GM18861 (cell line): ENCODE measurements around the gene NT5M.
"Not testable (repeated sequence)": the region's sequence is repeated elsewhere in the genome, so short reads cannot be mapped to it uniquely, and the experiment has no call there.

ENCODE experiments used
- ATAC-seq: cut with Tn5 transposase; IDR thresholded peaks from one replicate; pipeline ENCODE4 v1.9.1; 2021; ENCODE audit not compliant: unreplicated experiment

Gene NT5M

DNA sequence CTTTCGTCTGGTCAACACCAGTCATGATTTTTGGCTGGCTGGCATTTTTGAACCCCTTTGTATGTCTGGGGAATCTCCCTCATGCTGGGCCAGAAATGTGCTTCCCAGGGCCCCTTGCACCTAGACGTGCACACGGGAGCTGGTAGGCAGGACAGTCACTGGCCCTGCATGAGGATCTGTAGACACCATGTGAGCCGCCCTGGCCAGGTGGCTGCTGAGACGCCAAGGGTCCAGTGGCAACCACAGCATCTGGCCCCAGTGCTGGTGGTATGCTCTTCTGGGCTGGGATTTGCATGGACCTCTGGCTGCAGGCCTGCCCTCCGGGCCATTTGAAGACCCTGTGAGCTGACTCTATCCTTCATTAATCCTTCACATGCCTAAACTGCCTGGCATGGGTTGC is 67.5 kb downstream of the NT5M start:
- no peak for ATAC-seq

DNA sequence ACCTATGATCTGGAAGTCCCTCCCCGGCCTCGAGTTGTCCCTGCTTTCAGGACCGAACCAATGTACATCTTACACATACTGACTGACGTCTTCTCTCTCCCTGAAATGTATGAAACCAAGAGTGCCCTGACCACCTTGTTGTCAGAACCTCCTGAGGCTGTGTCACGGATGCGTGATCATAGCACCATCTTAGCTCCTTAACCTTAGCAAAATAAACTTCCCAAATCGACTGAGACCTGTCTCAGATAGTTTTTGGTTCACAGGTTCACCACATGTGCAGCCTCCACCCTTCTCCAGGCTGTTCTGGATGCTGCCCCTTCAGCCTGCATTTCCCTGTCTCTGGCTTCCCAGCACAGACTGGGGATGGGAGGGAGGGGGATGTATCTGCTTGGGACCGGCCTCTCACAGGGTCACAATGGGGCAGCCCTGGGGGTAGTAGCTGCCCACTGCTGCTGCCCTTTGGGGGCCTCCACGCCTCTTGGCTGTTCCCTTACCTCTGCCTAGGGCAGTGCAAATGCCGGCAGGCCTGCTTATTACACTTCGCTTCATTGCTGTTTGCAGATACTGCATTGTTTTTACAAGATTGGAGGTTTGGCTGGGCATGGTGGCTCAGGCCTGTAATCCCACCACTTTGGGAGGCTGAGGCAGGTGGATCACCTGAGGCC is 69.8 kb downstream of the NT5M start:
- no peak for ATAC-seq

DNA sequence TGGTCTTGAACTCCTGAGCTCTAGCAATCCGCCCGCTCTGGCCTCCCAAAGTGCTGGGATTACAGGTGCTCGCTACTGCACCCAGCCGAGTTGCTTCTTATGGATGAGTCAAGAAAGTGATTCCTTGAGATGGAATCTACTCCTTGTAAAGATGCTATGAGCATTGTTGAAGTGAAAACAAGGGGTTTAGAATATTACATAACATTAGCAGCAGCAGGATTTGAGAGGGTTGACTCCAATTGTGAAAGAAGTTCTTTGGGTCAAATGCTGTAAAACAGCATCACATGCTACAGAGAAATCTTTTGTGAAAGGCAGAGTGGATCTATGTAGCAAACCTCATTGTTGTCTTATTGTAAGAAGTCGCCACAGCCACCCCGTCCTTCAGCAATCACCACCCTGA is 72.7 kb downstream of the NT5M start:
- no peak for ATAC-seq

DNA sequence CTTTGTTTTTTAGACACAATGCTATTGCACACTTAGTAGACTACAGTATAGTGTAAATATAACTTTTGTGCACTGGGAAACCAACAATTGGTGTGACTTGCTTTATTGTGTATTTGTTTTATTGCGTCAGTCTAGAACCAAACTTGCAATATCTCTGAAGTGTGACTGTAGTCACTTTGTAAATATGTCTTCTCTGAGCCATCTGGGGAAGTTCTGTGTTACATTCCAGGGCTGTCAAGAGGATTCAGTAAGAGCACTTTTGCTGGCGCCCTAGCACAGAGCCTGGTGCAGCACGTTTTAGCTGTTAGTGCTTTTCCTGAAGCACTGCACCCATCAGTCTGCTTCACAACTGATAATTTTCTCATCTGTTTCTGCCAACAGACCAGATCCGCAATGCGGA is 73.2 kb downstream of the NT5M start:
- ATAC-seq: no peak

DNA sequence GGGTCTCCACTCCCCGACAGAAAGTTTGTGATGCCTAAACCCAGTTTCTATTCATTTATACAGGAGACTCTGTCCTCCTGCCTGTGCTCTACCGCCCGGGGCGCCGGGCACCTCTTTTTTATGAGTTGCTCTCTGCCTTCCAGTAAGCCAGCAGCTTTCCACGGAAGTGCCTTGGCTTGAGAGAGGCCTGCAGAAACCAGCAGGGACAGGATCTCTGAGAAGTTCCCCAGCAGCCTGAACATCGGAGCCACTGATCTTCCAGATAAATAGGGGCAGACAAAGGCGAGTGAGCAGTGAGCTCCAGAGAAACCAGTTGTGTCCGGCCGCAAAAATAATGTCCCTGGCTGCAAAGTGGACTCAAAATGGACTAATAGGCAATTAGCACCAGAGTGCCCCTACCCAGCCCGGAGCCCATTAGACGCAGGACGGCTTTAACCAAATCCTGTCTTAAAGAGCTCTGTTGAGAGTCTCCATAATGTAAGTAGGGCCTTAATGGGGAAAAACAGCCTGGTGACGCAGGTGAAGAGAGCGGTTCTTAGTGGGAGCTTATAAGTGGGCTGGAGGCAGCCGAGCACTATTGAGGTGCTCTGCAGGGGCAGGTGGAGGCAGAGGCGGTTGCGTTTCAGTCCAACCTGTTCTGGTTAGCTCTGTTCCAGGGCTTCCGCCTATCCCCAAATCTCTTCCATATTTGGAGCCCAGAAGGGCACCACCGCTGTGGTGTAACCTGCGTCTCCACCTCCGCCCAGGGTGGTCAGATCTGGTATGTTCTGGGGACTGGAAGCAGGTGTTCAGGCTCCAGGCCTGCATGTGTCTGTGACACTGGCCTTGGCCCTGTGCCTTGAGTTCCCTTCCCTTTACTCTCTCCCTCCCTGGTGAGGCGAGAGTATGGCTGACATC is 74.1 kb downstream of the NT5M start:
- ATAC-seq: no peak

DNA sequence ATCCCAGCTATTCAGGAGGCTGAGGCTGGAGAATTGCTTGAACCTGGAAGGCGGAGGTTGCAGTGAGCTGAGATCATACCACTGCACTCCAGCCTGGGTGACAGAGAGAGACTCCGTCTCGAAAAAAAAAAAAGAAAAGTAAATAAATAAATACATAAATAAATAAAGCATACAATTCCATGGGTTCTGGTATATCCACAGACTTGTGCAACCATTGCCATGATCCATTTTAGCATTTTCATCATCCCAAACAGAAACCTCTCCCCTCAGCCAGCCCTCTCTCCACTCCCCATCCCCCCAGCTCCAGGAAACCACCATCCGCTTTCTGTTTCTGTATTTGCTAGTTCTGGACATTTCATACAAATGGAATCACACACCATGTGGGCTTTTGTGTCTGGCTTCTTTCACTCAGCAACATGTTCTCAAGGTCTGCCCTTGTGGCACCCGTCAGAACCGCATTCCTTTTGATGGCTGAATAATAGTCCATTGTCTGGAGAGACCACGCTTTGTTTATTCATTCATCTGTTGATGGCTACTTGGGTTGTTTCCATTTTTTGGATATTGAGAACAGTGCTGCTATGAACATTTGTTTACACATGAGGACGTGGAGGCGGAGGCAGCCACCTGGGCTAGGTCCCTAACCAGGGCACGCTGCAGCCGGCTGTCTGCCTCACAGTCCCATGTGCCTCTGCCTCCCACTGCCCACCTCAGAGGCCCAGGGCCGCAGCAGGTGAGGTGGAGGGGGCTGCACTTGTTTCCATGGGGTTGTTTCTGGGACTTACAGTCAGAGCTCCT is 76.2 kb downstream of the NT5M start:
- no peak for ATAC-seq

DNA sequence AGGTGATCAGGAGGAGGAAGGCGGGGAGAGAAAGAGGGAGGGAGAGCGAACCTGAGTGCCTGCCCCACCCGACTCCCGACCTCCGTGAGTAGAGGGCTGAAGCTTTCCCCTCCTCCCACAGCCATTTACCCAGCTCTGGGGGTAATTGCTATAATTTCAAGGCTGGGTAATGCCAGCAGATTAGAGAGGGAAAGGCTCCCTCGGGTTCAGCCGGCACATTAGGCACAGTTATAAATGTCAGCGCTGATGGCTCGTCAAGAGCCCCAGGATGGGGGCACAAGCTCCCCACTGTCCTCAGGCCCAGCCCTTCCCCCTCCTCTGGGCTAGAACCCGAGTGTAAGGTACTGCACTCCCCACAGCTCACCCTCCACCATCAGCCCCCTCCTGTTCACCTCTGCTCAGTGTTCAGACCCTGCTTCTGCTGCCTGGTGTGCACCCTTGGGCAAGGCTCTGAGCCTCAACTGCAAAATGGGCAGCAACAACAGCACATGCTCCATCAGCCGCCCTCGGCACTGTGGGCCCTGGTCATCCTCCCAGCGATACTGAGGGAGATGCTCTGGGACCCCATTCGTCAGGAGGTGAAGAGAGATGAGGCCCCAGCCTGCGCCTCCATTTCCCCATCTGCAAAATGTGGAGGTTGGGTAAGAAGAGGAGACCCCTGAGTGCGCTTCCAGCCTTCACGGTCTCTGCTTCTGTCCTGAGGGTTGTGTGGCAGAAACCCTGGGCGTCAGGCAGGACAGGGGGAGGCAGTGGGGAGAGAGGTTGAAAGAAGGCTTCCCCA is 77.2 kb downstream of the NT5M start:
- no peak for ATAC-seq

DNA sequence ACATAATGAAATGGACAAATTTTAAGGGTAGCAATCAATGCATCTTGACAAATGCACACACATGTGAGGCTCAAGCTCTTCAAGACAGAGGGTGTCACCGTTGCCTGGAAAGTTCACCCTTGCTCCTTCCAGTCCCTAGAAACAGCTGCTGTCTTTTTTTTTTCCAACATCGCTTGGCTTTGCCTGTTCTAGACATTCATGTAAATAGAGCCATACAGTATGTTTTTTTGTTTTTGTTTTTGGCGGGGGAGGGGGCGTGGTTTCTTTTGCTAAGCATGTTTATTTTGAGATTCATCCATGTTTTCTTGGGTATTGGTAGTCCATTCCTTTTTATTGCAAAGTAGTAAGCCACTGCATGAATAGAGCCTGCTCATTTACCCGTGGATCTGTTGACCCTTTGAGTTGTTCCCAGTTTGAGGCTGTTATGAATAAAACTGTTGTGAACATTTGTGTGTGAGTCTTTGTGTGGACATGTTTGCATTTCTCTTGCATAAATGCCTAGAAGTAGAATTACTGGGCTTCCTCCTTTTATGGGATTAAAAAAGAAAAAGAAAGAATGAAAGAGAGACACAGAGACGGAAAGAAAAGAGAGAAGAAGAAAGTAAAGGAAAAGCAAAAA is 78.4 kb downstream of the NT5M start:
- ATAC-seq: no peak

DNA sequence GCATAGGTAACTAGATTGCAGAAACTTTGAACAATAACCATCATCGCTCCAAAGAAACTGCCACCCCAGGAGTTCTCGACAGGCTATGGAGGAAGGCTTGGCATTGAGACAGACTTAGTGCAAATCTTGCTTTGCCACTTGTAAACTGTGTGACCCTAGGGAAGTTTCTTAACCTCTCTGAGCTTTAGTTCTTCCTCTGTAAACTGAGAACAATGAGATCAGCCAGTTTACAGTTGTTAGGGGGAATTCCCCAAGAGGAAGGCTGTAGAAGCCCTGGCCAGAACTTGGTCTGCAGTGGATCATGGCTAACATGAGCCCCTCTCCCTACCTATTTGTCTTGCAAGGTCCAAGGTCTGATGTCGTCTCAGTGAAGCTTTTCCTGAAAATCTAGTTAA is 78.9 kb downstream of the NT5M start:
- ATAC-seq: no peak

DNA sequence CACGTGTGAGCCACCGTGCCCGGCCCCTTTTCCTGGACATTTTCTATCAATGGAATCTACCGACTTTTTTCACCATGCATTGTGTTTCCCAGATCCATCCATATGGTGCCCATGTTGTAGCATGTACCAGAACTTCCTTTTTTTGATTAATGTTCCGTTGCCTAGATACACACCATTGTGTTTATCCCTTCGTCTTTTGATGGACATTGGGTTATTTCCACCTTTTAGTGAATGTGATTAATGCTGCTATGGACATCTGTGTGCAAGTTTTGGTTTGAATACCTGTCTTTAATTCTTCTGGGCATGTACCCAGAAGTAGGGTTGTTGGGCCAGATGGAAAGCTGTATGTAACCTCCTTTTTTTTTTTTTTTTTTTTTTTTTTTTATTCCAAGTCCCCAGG is 79.8 kb downstream of the NT5M start:
- ATAC-seq: no peak

DNA sequence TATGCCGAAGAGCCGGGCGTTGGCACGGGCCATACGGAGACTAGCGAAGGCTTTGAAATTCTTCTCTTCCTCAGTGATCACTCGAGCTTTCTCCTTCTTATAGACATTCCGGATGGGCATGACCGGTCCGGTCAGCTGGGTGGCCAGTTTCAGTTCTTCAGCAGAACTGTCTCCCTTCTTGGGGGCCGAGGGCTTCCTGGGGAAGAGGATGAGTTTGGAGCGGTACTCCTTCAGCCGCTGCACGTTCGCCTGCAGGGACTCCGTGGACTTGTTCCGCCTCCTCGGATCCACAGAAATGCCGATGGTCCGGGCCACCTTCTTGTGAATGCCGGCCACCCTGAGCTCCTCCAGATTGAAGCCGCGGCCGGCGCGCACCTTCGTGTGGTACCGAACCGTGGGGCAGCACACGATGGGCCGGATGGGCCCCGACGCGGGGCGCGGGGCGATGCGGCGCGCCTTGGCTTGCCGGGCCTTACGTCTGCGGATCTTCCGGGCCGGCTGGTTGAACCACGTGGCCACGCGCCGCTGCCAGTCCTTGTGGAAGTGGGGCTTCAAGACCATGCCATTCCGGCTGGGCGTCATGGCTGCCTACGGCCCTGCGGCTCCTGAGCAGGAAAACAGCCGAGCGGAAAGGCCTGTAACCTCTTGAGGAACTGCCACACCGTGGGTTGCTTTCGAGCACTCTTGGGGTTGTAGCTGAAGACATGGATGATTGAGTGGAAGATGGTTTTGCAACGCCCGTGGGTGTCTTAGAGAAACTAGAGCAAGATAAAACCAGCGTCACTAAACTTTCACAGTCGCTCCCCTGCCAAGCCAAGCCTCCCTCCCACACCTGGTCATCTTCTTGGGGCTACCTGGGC is 80.5 kb downstream of the NT5M start:
- ATAC-seq: not testable (repeated sequence)

DNA sequence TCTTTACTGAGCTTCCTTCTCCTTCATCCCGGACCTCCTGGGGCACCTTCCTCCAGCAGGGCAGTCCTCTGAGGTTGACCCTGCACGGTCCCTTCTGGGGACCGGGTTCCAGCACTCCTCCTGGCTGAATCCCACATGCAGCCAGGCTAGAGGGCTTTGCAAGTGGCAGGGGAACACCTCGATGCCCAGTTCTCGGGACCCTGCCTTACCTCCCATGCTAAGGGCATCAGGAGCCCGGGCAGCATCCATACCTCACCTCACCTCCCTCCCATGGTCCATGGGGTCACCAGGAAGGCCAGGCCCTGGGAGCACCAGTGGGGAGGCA is 81.1 kb downstream of the NT5M start:
- no peak for ATAC-seq

DNA sequence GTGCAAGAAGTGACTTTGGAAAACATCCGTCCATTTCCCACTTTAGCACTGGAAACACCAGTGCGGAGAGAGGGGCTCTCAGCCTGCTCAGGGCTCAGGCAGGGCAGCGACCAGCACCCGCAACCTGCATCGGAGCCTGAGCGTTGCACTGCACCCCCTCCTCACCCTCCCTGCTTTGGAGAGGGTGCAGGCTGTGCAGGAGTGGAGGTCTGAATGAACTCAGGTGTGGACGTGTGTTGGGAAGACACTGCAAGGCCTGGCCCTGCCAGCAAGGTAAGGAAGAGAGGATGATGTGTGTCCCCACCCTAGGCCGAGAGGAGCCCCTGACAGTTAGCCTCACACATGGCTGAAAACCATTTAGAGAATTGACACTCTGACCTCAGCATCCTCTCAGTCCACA is 81.8 kb downstream of the NT5M start:
- ATAC-seq: no peak

DNA sequence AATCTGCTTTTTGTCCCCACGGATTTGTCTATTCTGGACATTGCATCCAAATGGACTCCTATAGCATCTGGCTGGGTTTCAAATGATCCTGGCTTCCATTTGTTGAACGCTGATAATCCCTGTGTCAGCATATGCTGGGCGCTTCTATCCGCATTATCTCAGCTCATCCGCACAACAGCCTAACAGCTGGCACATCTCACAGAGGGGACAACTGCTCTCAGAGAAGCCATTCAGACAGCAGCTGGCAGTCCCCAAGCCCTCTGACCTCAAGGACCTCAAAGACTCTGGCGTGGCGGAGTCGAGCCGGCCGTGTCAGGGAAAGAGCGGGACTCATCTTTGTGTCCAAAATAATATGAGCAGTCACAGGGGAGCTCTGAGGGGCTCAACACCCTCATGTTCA is 82.3 kb downstream of the NT5M start:
- ATAC-seq: no peak

DNA sequence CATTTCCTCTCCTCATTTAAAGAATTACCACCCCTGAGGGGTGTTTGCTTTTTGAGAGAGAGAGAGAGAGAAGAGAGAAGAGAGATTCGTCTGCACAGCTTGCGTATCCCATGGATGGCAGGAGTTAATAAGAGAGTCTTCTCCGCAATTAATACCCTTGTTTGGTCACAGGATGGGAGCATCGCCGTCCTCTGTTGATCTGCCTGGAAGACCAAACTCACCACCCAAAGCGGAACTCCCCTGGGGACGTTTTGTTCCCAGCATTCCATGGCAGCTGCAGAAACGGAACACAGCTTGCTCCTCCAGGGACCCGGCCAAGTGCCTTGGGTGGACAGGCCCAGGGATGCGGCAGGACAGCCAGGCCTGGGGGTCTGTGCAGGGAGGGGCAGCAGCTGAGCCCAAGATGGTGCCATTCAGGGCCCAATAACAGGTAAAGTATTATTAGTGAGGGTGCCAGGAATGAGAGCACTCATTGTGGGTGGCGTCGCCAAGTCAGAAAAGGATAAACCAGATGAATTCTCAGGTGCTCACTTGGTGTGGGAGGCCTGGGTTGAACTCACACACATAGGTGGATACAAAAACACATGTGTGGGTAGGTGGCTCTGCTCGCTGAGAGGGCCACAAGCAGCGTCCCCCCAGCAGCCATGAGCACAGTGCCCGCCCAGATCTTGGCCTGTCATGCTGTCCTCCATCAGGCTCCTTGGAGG is 83.1 kb downstream of the NT5M start:
- ATAC-seq: no peak

DNA sequence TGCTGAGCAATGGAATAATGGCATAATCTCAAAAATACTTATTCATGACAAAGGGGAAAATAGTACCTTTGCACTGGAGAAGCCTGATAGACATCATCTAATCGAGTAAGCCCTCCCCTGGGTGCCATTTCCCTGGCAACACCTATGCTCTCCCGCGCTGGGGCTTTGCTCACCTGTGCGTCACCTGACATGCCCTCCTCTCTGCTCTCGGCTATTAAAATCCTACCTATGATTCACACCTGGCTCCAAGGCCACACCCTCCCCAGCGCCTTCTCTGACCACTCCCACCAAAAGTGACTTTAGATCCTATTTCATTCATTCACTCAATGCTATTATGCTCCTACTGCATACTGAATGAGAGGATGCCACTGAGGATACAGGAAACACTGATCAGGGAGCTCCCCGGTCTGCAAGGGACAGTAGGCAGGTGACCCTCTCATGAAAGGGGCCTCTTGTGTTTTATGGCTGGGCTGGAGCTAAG is 83.9 kb downstream of the NT5M start:
- no peak for ATAC-seq

DNA sequence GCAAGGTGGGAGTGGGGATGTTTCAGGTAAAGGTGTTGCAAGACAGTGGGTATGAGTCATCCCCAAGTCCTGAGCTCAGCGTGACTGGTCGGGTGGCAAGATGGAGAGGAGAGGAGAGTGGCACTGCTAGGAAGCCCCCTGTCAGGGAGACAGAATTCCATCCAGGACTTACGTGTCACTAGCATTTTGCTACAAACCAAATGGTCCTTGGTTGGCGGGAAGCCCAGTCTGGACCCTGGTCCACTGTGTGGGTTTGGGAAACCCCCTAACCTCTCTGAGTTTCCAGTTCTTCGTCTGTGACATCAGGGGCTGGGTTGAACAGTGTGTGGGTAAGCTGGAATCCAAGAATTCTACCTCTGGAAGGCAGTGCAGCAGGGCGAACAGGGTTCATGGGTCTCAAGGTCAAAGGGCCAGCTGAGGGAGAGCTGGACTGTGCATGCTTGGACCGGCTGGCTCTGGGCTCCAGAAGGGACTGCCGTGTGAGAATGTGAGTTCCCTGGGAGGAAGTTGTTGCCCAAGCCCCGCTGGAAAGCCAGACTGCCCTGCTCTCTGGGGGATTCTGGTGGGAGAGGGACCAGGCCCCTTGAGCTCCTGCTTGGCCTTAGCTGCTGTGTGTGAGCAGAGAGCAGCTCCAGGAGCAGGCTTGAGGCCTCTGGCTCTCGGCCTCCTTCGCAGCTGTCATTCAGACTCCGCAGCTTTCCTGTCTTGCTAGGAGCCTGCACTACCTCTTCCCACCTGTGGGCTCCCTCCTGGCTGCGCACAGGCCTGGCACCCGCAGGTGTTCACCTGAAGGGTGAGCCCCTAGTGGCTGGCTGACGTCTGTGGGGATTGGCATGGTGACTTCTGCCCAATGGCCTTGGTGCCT is 84.6 kb downstream of the NT5M start:
- no peak for ATAC-seq
